Measurements from ENCODE around the gene MUC5B. TPM values are rescaled to one million over a fixed set of nuclear protein-coding genes. Genes with fewer than 3 reads are reported as not detected.

MUC5B gene
- polyA plus RNA-seq, 3 donors, result 0.13 to 0.37 TPM; not detected in 1

- no peak overlapping the region for H3K27ac ChIP-seq (ENCODE audit: low read depth, low read length)
Measured at GRCh38 chr11:1297576-1298473, 75.0 kb downstream of the MUC5B start.

GRCh38 chr11:1298695-1299492 lies 76.0 kb downstream of the MUC5B start:
- no peak overlapping the region for H3K27ac ChIP-seq (ENCODE audit: low read depth, low read length)
- WGBS, 3 donors, result 47 to 64% (median 61%) methylated on average over 32 of the region's 32 CpGs

More at GRCh38 chr11:1297576-1298473, 75.0 kb downstream of the MUC5B start:
- WGBS, 3 donors, result 39 to 69% (median 66%) methylated on average over 31 of the region's 31 CpGs

- 76 to 86% (median 86%) methylated on average over 23 of the region's 23 CpGs for WGBS, 3 donors
- no peak overlapping the region for H3K27ac ChIP-seq (ENCODE audit: low read depth, low read length)
Measured at GRCh38 chr11:1299621-1300020, 76.8 kb downstream of the MUC5B start.

GRCh38 chr11:1300121-1300520 lies 77.3 kb downstream of the MUC5B start:
- 34 to 70% (median 62%) methylated on average over 7 of the region's 7 CpGs for WGBS, 3 donors
- H3K27ac ChIP-seq (ENCODE audit: low read depth, low read length), result no peak overlapping the region

- H3K27ac ChIP-seq (ENCODE audit: low read depth, low read length), result no peak overlapping the region
- WGBS, 3 donors, result 46 to 87% (median 86%) methylated on average over 28 of the region's 28 CpGs
Measured at GRCh38 chr11:1300569-1301187, 77.8 kb downstream of the MUC5B start.

- 84 to 90% (median 89%) methylated on average over 22 of the region's 22 CpGs for WGBS, 3 donors
- no peak overlapping the region for H3K27ac ChIP-seq (ENCODE audit: low read depth, low read length)
Measured at GRCh38 chr11:1301220-1302000, 78.5 kb downstream of the MUC5B start.

GRCh38 chr11:1302041-1302460 lies 79.2 kb downstream of the MUC5B start:
- 58 to 88% (median 87%) methylated on average over 12 to 13 of the region's 13 CpGs for WGBS, 3 donors
- H3K27ac ChIP-seq (ENCODE audit: low read depth, low read length), result no peak overlapping the region

- 24 to 74% (median 72%) methylated on average over 17 of the region's 17 CpGs for WGBS, 3 donors
- H3K27ac ChIP-seq (ENCODE audit: low read depth, low read length), result no peak overlapping the region
Measured at GRCh38 chr11:1302461-1303125, 79.7 kb downstream of the MUC5B start.

- WGBS, 3 donors, result 65 to 85% (median 84%) methylated on average over 25 of the region's 25 CpGs
- no peak overlapping the region for H3K27ac ChIP-seq (ENCODE audit: low read depth, low read length)
Measured at GRCh38 chr11:1303126-1303821, 80.4 kb downstream of the MUC5B start.

- 17 to 74% (median 68%) methylated on average over 10 of the region's 10 CpGs for WGBS, 3 donors
- no peak overlapping the region for H3K27ac ChIP-seq (ENCODE audit: low read depth, low read length)
Measured at GRCh38 chr11:1303973-1304372, 81.1 kb downstream of the MUC5B start.

GRCh38 chr11:1304380-1304779 lies 81.5 kb downstream of the MUC5B start:
- no peak overlapping the region for H3K27ac ChIP-seq (ENCODE audit: low read depth, low read length)
- WGBS, 3 donors, result 24 to 80% (median 78%) methylated on average over 14 of the region's 14 CpGs

GRCh38 chr11:1305063-1305495 lies 82.2 kb downstream of the MUC5B start:
- WGBS, 3 donors, result 56 to 91% (median 86%) methylated on average over 13 of the region's 13 CpGs
- H3K27ac ChIP-seq (ENCODE audit: low read depth, low read length), result no peak overlapping the region

GRCh38 chr11:1305501-1306056 lies 82.7 kb downstream of the MUC5B start:
- no peak overlapping the region for H3K27ac ChIP-seq (ENCODE audit: low read depth, low read length)
- WGBS, 3 donors, result 68 to 92% (median 90%) methylated on average over 27 of the region's 27 CpGs

- WGBS, 3 donors, result 68 to 91% (median 90%) methylated on average over 28 to 30 of the region's 30 CpGs
- no peak overlapping the region for H3K27ac ChIP-seq (ENCODE audit: low read depth, low read length)
Measured at GRCh38 chr11:1306186-1307162, 83.6 kb downstream of the MUC5B start.

- no peak overlapping the region for H3K27ac ChIP-seq (ENCODE audit: low read depth, low read length)
- 62 to 66% (median 64%) methylated on average over 21 of the region's 21 CpGs for WGBS, 3 donors
Measured at GRCh38 chr11:1307163-1307870, 84.5 kb downstream of the MUC5B start.
